HG03378 (cell line): ENCODE measurements around the gene ZNF813.
A peak's percentile ranks its signal among the peaks of the same experiment; 100 is the strongest.

Source experiments
- ATAC-seq: cut with Tn5 transposase; IDR thresholded peaks from one replicate; pipeline ENCODE4 v1.9.1; 2021; ENCODE audit warnings: mild to moderate bottlenecking, moderate library complexity; ENCODE audit not compliant: unreplicated experiment

Gene ZNF813

DNA sequence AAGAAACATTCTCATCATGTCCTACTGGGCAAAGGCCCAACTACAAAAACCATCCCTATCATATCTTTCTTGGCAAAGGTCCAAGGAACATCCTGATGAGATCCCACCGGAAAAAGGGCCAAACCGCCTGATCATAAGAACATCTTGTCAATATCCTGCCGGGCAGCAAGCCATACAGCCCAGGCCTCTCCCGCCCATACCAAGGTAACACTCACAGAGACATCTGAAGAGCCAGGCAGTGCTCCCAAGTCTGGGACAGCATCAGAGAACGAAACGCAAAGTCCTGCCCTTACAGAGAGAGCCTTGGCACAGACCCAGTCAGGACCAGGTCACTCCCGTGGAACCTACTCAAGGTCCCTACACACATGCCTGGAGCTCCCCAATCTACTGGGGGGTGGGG, 51.9 kb downstream of the ZNF813 start:
- ATAC-seq: no peak

- ATAC-seq: no peak
Observed at GRCh38 chr19:53520163-53520546, 52.6 kb downstream of the ZNF813 start.

- peak; percentile 92 for ATAC-seq
Observed at GRCh38 chr19:53520547-53521372, 53.2 kb downstream of the ZNF813 start.

GRCh38 chr19:53521373-53522202, 54.1 kb downstream of the ZNF813 start:
- ATAC-seq: no peak

GRCh38 chr19:53525922-53526321, 58.4 kb downstream of the ZNF813 start:
- ATAC-seq: no peak

DNA sequence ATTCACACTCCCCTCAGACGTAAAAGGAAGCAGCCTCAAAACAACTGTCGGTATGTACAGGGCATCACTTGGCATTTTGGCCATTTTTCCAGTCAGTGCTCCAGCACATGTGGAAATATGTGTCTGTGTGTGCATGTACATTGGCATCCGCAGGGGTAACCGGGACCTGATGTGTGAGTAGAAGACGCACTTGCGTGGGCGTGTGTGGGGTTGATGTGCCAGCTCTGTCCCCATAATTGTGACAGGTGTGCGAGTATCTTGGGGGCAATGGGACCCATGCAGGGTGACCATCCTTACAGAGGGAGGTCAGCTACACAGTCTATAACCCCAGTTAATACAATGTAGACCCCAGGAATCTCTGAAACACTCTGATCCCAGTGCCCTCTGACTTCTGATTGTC, 63.1 kb downstream of the ZNF813 start:
- no peak for ATAC-seq

- no peak for ATAC-seq
Observed at GRCh38 chr19:53531457-53531856, 63.9 kb downstream of the ZNF813 start.

- no peak for ATAC-seq
Observed at GRCh38 chr19:53532362-53532761, 64.8 kb downstream of the ZNF813 start.

DNA sequence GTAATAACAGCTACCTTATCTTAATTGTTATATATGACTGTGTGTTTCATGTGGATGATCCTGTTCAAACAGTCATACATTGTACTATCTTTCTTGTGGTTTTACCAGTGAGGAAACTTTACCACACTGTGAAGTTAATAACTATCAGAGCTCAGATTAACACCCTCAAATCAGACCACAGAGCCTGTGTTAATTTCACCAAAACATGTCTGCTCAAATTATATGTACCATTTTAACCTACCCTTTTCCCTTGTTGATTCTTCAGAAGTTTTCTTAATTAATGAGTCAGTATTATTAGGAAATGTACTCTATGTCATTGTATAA, 68.7 kb downstream of the ZNF813 start:
- ATAC-seq: no peak

DNA sequence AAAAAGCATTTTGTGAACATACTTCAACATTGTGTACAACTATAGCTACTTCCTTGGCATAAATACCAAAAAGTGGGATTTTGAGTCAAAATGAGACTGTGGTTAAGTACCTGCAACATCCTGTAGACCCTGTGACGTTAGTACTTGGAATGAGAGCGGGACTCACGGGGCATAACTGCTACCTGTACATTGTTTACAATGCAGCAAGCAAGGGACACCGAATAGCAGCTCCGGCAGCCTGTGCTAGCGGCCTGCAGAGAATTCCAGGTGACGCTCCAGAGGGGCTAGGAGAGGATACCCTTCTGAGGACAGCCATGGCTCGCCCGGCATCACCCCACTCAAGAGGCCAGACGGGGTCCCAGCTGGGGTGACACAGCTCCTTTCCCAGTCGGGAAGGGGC, 69.6 kb downstream of the ZNF813 start:
- ATAC-seq: no peak

DNA sequence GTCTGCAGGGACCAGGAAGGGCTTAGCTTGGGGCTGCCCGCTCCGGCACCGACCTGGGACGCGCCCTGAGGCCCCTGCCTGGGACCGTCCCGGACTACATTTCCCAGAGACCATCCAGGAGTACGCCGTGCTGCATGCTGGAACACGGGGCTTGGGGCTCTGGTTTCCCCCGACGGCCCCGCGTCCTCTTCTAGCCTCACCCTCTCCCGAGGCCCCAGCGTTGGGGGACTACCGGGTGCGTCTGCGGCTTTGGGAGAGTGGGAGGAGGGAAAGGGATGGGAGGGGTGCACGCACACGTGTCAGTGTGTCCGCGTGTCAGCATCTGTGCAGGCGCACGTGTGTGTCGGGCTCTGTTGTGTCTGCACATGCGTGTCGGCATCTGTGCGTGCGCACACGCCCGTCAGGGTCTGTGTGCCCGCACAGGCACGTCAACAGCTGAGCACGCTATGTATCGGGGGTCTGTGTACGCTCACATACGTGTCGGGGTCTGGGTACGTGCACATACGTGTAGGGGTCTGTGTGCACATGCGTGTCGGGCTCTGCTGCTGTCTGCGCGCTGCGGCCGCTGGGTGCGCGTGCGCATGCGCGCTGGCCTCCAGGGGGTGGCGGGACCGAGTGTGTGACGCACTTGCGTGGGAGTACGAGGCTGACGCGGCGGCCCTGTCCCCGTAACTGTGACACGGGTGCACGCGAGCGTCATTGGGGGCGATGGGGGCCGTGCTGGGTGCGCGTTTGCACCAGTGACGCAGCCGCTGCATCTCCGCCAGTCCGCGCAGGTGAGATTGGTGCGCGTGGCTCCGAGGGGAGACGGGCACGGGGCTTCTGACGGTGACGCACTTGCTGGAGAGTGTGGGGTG, 70.2 kb downstream of the ZNF813 start, which contains the start of gene ZNF331:
Gene ZNF331, plus strand, starts transcription at position 625 of the 857 bp plus-strand sequence. CDS start 31,232 bp downstream, outside the sequence.
- no peak for ATAC-seq

GRCh38 chr19:53538378-53539109, 71.0 kb downstream of the ZNF813 start:
- ATAC-seq: no peak

DNA sequence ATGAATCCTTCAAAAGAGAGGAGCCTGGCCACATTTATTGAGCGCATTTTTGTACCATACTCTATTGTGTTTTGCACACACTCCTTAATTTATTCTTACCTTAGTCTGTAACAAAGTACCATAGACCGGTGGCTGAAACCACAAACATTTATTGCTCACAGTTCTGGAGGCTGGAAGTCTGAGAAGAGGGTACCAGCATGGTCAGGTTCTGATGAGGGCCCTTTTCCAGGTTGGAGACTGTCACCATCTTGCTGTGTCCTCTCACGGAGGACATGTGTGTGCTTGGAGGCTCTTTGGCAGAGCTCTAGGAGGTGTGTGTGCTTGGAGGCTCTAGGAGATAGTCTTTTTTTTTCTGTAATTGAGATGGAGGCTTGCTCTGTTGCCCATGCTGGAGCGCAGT, 72.6 kb downstream of the ZNF813 start:
- ATAC-seq: no peak

GRCh38 chr19:53541971-53542370, 74.4 kb downstream of the ZNF813 start:
- no peak for ATAC-seq

DNA sequence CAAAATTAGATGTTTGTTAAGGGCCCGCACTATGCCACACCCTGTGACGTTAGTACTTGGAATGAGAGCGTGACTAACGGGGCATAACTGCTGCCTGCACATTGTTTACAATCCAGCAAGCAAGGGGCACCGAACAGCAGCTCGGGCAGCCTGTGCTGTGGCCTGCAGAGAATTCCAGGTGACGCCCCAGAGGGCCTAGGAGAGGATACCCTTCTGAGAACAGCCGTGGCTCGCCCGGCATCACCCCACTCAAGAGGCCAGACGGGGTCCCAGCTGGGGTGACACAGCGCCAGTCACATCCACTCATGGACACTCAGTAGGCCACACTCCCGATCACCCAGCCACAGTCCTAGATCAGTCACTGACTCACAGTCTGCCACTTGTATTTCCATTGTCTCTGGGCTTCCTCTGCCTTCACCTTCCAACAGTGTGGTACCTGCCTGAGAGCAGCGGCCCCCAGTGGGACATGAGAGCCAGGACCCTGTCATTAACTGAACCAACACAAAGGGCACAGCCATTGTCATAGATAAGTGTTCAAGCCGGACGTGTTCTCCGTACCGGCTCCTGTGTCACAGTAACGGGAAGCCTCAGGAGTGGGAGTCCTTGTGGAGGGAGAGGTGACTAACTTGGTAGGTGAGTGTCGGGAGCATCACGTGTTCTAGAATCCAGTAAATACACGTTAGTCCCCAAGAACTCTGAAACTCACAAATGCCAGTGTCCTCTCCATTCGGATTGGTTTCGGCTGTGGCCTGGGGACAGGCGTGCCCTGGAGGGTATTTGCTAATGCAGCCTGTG, 77.9 kb downstream of the ZNF813 start:
- ATAC-seq: no peak
